Neuronal stem cell (in vitro differentiated cells): ENCODE measurements around the gene TMEM131L.

ENCODE experiments used
- DNase-seq: peaks from one replicate; pipeline ENCODE4 v3.0.0-alpha.2; 2013; ENCODE audit warnings: low spot score
- H2AFZ ChIP-seq: one replicate; pipeline ENCODE4 v1.6.1; 2013; ENCODE audit warnings: mild to moderate bottlenecking, low read length, inconsistent platforms
- H2AK5ac ChIP-seq: 2 replicates; pipeline ENCODE4 v1.6.1; 2013; ENCODE audit warnings: low read depth, mild to moderate bottlenecking, inconsistent platforms, low read length, moderate library complexity, mixed read lengths
- H2BK120ac ChIP-seq: 2 replicates; pipeline ENCODE4 v1.6.1; 2013; ENCODE audit warnings: low read depth, mild to moderate bottlenecking, inconsistent platforms, low read length, moderate library complexity, mixed read lengths
- H2BK12ac ChIP-seq: one replicate; pipeline ENCODE4 v1.6.1; 2013; ENCODE audit warnings: low read length, inconsistent platforms
- H2BK15ac ChIP-seq: 2 replicates; pipeline ENCODE4 v1.6.1; 2013; ENCODE audit warnings: mild to moderate bottlenecking, low read length, inconsistent platforms, mixed read lengths
- H2BK5ac ChIP-seq: one replicate; pipeline ENCODE4 v1.6.1; 2013; ENCODE audit warnings: inconsistent platforms, mild to moderate bottlenecking, low read length, moderate library complexity
- H3K14ac ChIP-seq: one replicate; pipeline ENCODE4 v1.6.1; 2013; ENCODE audit warnings: low read length, inconsistent platforms
- H3K18ac ChIP-seq: 2 replicates; pipeline ENCODE4 v1.6.1; 2013; ENCODE audit warnings: low read length, inconsistent platforms
- H3K23ac ChIP-seq: 2 replicates; pipeline ENCODE4 v1.6.1; 2013; ENCODE audit warnings: low read depth, mild to moderate bottlenecking, mixed read lengths, low read length, inconsistent platforms; ENCODE audit not compliant: poor library complexity
- H3K27ac ChIP-seq: replicated peaks from 3 replicates; pipeline ENCODE4 v1.5.1; 2013; ENCODE audit warnings: low read length, inconsistent platforms
- H3K27me3 ChIP-seq, 3 experiments: 2 replicates each; pipeline ENCODE4 v1.6.1; 2013; ENCODE audit warnings: low read length in 3 of 3, mild to moderate bottlenecking in 2 of 3, inconsistent platforms in 1 of 3, low read depth in 1 of 3, mixed read lengths in 1 of 3, moderate library complexity in 1 of 3; ENCODE audit not compliant: control insufficient read depth in 3 of 3, insufficient read depth in 3 of 3
- H3K36me3 ChIP-seq, 2 donors: replicated peaks in 1 of 2; 2 replicates each; pipeline ENCODE4 v1.6.1; 2013; ENCODE audit warnings: low read length in 2 of 2; ENCODE audit not compliant: control insufficient read depth in 2 of 2, insufficient read depth in 2 of 2
- H3K4ac ChIP-seq: 2 replicates; pipeline ENCODE4 v1.6.1; 2013; ENCODE audit warnings: inconsistent platforms, mild to moderate bottlenecking, low read length, moderate library complexity
- H3K4me1 ChIP-seq, 2 donors: 1 replicate in 1 of 2; 2 replicates in 1 of 2; pipeline ENCODE4 v1.6.1; 2013; ENCODE audit warnings: low read length in 2 of 2, low read depth in 1 of 2; ENCODE audit not compliant: control insufficient read depth in 2 of 2, insufficient read depth in 1 of 2
- H3K4me2 ChIP-seq: one replicate; pipeline ENCODE4 v1.6.1; 2013; ENCODE audit warnings: mild to moderate bottlenecking, low read length, inconsistent platforms; ENCODE audit not compliant: insufficient read depth, poor library complexity, severe bottlenecking
- H3K4me3 ChIP-seq, 2 donors: 2 replicates each; pipeline ENCODE4 v1.5.1; 2013; ENCODE audit warnings: low read length in 2 of 2, mild to moderate bottlenecking in 2 of 2, inconsistent platforms in 1 of 2, moderate library complexity in 1 of 2
- H3K79me1 ChIP-seq: one replicate; pipeline ENCODE4 v1.6.1; 2013; ENCODE audit warnings: low read depth, mild to moderate bottlenecking, inconsistent platforms, low read length, moderate library complexity
- H3K9ac ChIP-seq: one replicate; pipeline ENCODE4 v1.6.1; 2013; ENCODE audit warnings: mild to moderate bottlenecking, low read depth, low read length, inconsistent platforms; ENCODE audit not compliant: poor library complexity
- H3K9me3 ChIP-seq, 2 donors: replicated peaks in 1 of 2; 2 replicates each; pipeline versions ENCODE3 to v1.6.1; 2013; ENCODE audit warnings: low read length in 2 of 2, mild to moderate bottlenecking in 2 of 2, inconsistent platforms in 1 of 2, low read depth in 1 of 2, mixed read lengths in 1 of 2, moderate library complexity in 1 of 2; ENCODE audit not compliant: control insufficient read depth in 2 of 2, insufficient read depth in 1 of 2
- H4K8ac ChIP-seq: one replicate; pipeline ENCODE4 v1.6.1; 2013; ENCODE audit warnings: low read depth, mild to moderate bottlenecking, inconsistent platforms, low read length, moderate library complexity
- H4K91ac ChIP-seq: one replicate; pipeline ENCODE4 v1.6.1; 2013; ENCODE audit warnings: low read length, low read depth, mild to moderate bottlenecking, inconsistent platforms; ENCODE audit not compliant: poor library complexity
- WGBS, 2 donors: extraction: QIAGEN DNeasy Blood & Tissue Kit; methylation state at CpG; one replicate each; pipeline ENCODE4 v1.1.7; 2013; ENCODE audit warnings: missing lambda C conversion rate in 2 of 2, mixed read lengths in 1 of 2; ENCODE audit not compliant: insufficient read length in 2 of 2, insufficient replicate concordance in 1 of 2; ENCODE audit errors: extremely low coverage in 2 of 2; 5-methylcytosine and 5-hydroxymethylcytosine counted together

TMEM131L gene

DNA sequence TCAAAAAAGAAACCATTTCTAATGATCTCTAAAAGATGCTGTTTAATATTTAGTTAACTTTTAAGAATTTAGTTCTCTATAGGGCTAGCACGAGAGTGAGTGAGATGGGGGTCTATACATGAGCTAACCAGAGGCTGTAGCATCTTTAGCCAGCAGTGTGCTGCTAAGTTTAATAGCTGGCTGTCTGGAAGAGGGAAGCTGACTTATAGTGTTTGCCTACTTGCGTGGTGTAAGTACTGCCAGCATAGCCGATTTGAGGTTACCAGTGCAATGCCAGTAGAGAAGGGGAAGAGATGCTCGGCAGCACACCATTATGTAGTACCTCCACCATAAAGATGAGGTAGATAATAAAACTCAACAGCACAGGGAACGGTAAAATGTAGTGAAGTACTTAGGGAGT is 47.1 kb upstream of the TMEM131L start:
- Histone ChIP-seq H3K4me2 (no peak overlapping the region), H2BK15ac (no peak overlapping the region), H3K23ac (no peak overlapping the region), H3K27ac (no peak overlapping the region), H2BK5ac (no peak overlapping the region), H4K8ac (no peak overlapping the region), H3K9me3 (no peaks in the 10 kb centered on the region), H2BK12ac (no peak overlapping the region), H3K79me1 (no peaks in the 10 kb centered on the region), H3K4ac (no peak overlapping the region), H3K4me3 (no peak overlapping the region), H3K36me3 (peaks cover 0 to 27% of the 10 kb centered on the region in 2 donors), H4K91ac (no peak overlapping the region), H2BK120ac (no peak overlapping the region), H3K18ac (peak overlapping the region; percentile 79), H3K27me3 (no peaks in the 10 kb centered on the region), H2AK5ac (no peak overlapping the region), H2AFZ (peak overlapping the region; percentile 7), H3K14ac (no peak overlapping the region), H3K4me1 (peaks cover 3 to 7% of the 10 kb centered on the region in 2 donors), H3K9ac (no peak overlapping the region)
- no CpG with 5 or more reads among the region's 5 CpGs for WGBS, 2 donors
- no peak for DNase-seq

- Histone ChIP-seq H2BK120ac (peak overlapping the region; percentile 13), H3K4me2 (no peak overlapping the region), H2BK5ac (no peak overlapping the region), H2BK12ac (no peak overlapping the region), H3K27me3 (no peaks in the 10 kb centered on the region), H2AFZ (no peak overlapping the region), H4K8ac (no peak overlapping the region), H3K36me3 (peaks cover 0 to 21% of the 10 kb centered on the region in 2 donors), H3K14ac (no peak overlapping the region), H3K4me1 (peaks cover 3 to 7% of the 10 kb centered on the region in 2 donors), H2AK5ac (no peak overlapping the region), H3K9ac (no peak overlapping the region), H3K4me3 (no peak overlapping the region), H3K18ac (no peak overlapping the region), H4K91ac (peak overlapping the region; percentile 12), H2BK15ac (no peak overlapping the region), H3K4ac (no peak overlapping the region), H3K9me3 (no peaks in the 10 kb centered on the region), H3K79me1 (no peaks in the 10 kb centered on the region), H3K27ac (no peak overlapping the region), H3K23ac (no peak overlapping the region)
- no CpG with 5 or more reads among the region's 9 CpGs for WGBS, 2 donors
- DNase-seq, result no peak
Observed at GRCh38 chr4:153419673-153420278, 46.4 kb upstream of the TMEM131L start.

DNA sequence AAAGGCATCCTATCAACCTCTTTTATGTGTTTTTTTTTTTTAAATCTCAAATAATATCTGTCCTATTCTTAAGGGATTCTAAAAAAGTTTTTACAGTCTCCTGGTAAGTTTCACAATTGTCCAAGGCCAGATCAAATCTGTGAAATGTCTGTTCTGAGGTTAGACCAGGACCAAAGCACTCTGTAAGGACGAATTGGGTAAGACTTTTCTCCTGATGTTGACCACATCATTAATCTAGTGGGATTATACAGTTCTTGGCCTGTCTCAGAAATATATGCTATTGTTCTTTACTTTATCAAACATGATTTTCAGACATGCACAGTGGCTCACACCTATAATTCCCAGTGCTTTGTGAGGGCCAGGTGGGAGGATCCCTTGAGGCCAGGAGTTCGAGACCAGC is 45.8 kb upstream of the TMEM131L start:
- Histone ChIP-seq H2BK5ac (no peak overlapping the region), H3K4me3 (no peak overlapping the region), H3K14ac (no peak overlapping the region), H2AFZ (no peak overlapping the region), H3K4me1 (peaks cover 3 to 7% of the 10 kb centered on the region in 2 donors), H3K9me3 (no peaks in the 10 kb centered on the region), H3K18ac (no peak overlapping the region), H3K27me3 (no peaks in the 10 kb centered on the region), H3K36me3 (peaks cover 0 to 16% of the 10 kb centered on the region in 2 donors), H3K4me2 (no peak overlapping the region), H4K91ac (no peak overlapping the region), H3K23ac (no peak overlapping the region), H3K79me1 (no peaks in the 10 kb centered on the region), H4K8ac (no peak overlapping the region), H3K9ac (no peak overlapping the region), H2BK120ac (no peak overlapping the region), H2BK15ac (no peak overlapping the region), H2BK12ac (no peak overlapping the region), H3K27ac (no peak overlapping the region), H2AK5ac (no peak overlapping the region), H3K4ac (no peak overlapping the region)
- no peak for DNase-seq
- no CpG with 5 or more reads among the region's 2 CpGs for WGBS, 2 donors

GRCh38 chr4:153421941-153422340 is 44.2 kb upstream of the TMEM131L start:
- H3K18ac ChIP-seq, result no peak overlapping the region
- no peak overlapping the region for H3K14ac ChIP-seq
- H2BK15ac ChIP-seq, result no peak overlapping the region
- H2BK5ac ChIP-seq, result no peak overlapping the region
- H3K4me3 ChIP-seq, result no peak overlapping the region
- no peak overlapping the region for H2BK120ac ChIP-seq
- no peak overlapping the region for H4K8ac ChIP-seq
- H3K4ac ChIP-seq, result no peak overlapping the region
- no peak overlapping the region for H4K91ac ChIP-seq
- H3K79me1 ChIP-seq, result no peaks in the 10 kb centered on the region
- no peak overlapping the region for H2AFZ ChIP-seq
- no peak overlapping the region for H2BK12ac ChIP-seq
- H2AK5ac ChIP-seq, result no peak overlapping the region
- WGBS, 2 donors, result no CpG with 5 or more reads among the region's 3 CpGs
- peaks cover 0 to 3% of the 10 kb centered on the region in 2 donors for H3K36me3 ChIP-seq
- no peaks in the 10 kb centered on the region for H3K9me3 ChIP-seq
- DNase-seq, result no peak
- H3K9ac ChIP-seq, result no peak overlapping the region
- no peaks in the 10 kb centered on the region for H3K27me3 ChIP-seq
- no peak overlapping the region for H3K4me2 ChIP-seq
- H3K27ac ChIP-seq, result no peak overlapping the region
- no peak overlapping the region for H3K23ac ChIP-seq
- H3K4me1 ChIP-seq, result peaks cover 3 to 7% of the 10 kb centered on the region in 2 donors
